MM.1S (cell line): ENCODE data around the gene PCDHGA2.

Experiments used
- DNase-seq: peaks from one replicate; pipeline ENCODE4 v3.0.0-alpha.2; 2015
- H2AFZ ChIP-seq: fragments of 300-600 bp; sonication (generic); 2 replicates; pipeline ENCODE4 v1.6.0; 2016; ENCODE audit warnings: antibody characterized with exemption, low read length
- H3F3A ChIP-seq: fragments of 300-600 bp; sonication (generic); 2 replicates; pipeline ENCODE4 v1.6.1; 2016; ENCODE audit warnings: mild to moderate bottlenecking, antibody characterized with exemption, low read length, moderate library complexity, mixed read lengths; ENCODE audit not compliant: insufficient read depth
- H3K27ac ChIP-seq: fragments of 300-600 bp; sonication (generic); 2 replicates; pipeline ENCODE4 v1.5.1; 2016; ENCODE audit warnings: mild to moderate bottlenecking, low read length
- H3K27me3 ChIP-seq: fragments of 300-600 bp; sonication (generic); replicated peaks from 2 replicates; pipeline ENCODE4 v1.6.0; 2016; ENCODE audit warnings: low read length; ENCODE audit not compliant: insufficient read depth
- H3K36me3 ChIP-seq: fragments of 300-600 bp; sonication (generic); replicated peaks from 2 replicates; pipeline ENCODE4 v1.6.1; 2016; ENCODE audit warnings: mild to moderate bottlenecking, low read length, mixed read lengths; ENCODE audit not compliant: insufficient read depth
- H3K4me1 ChIP-seq: fragments of 300-600 bp; sonication (generic); 2 replicates; pipeline ENCODE4 v1.6.1; 2016; ENCODE audit warnings: low read length, mixed read lengths
- H3K4me2 ChIP-seq: fragments of 300-600 bp; sonication (generic); 2 replicates; pipeline ENCODE4 v1.6.0; 2016; ENCODE audit warnings: low read depth, low read length
- H3K4me3 ChIP-seq: fragments of 300-600 bp; sonication (generic); 2 replicates; pipeline ENCODE4 v1.5.1; 2016; ENCODE audit warnings: low read length, mixed read lengths
- H3K79me2 ChIP-seq: fragments of 300-600 bp; sonication (generic); 2 replicates; pipeline ENCODE4 v1.6.1; 2016; ENCODE audit warnings: mixed run types, low read length, mixed read lengths
- H3K9ac ChIP-seq: fragments of 300-600 bp; sonication (generic); 2 replicates; pipeline ENCODE4 v1.6.1; 2016; ENCODE audit warnings: low read length, mixed read lengths
- H3K9me2 ChIP-seq: fragments of 300-600 bp; sonication (generic); replicated peaks from 2 replicates; pipeline ENCODE4 v1.6.1; 2016; ENCODE audit warnings: mild to moderate bottlenecking, low read length, mixed read lengths; ENCODE audit not compliant: insufficient read depth
- H3K9me3 ChIP-seq: fragments of 300-600 bp; sonication (generic); replicated peaks from 2 replicates; pipeline ENCODE4 v1.6.1; 2016; ENCODE audit warnings: mild to moderate bottlenecking, low read length, mixed read lengths; ENCODE audit not compliant: insufficient read depth
- H4K20me1 ChIP-seq: fragments of 300-600 bp; sonication (generic); 2 replicates; pipeline ENCODE4 v1.6.1; 2016; ENCODE audit warnings: mild to moderate bottlenecking, low read length, moderate library complexity, mixed read lengths; ENCODE audit not compliant: insufficient read depth
- CTCF ChIP-seq: fragments of 300-600 bp; sonication (generic); IDR thresholded peaks from 2 replicates; pipeline ENCODE4 v1.5.1; 2016; ENCODE audit warnings: antibody characterized with exemption, low read length, mixed read lengths
- EZH2 ChIP-seq: fragments of 300-600 bp; sonication (generic); optimal IDR thresholded peaks from 2 replicates; pipeline ENCODE3; 2017; ENCODE audit warnings: low read depth, mild to moderate bottlenecking, antibody characterized with exemption, low read length, mixed read lengths
- EZH2phosphoT487 ChIP-seq: fragments of 300-600 bp; sonication (generic); IDR thresholded peaks from 2 replicates; pipeline ENCODE4 v1.6.1; 2018; ENCODE audit warnings: antibody characterized with exemption, low read length

The PCDHGA2 gene

DNA sequence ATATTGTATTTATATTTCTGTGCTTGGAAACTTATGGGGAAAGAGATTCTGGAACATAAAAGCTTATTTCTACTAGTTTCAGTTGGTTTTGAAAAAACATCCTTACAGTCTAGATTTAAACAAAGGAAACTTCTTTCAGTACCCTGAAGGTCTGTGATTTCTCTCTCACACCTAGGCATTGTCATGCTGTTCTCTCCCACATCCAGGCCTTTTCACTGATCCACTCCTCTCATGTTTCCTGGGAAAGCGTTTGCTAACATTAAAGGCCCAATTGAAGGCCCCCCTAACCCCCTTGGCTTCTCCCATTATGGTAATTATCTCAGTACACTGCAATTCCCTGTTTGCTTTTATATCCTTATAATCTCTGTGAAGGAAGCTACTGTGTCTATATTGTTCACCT, 4.2 kb downstream of the PCDHGA2 start:
- no peaks in the 10 kb centered on the region; the same call in 1 of the 2 replicates for H3K27me3 ChIP-seq
- no peaks in the 10 kb centered on the region for H3K36me3 ChIP-seq
- H3K9me3 ChIP-seq = no peaks in the 10 kb centered on the region
- H3K4me3 ChIP-seq = no peak overlapping the region
- no peaks in the 10 kb centered on the region for H4K20me1 ChIP-seq
- no peak overlapping the region for H3K9ac ChIP-seq
- H3K4me1 ChIP-seq = no peaks in the 10 kb centered on the region
- no peak overlapping the region for H3K4me2 ChIP-seq
- H3K79me2 ChIP-seq = no peaks in the 10 kb centered on the region
- no peak for TF ChIP-seq EZH2phosphoT487
- no peak for TF ChIP-seq CTCF
- no peak for TF ChIP-seq EZH2
- no peak overlapping the region for H3K27ac ChIP-seq
- no peaks in the 10 kb centered on the region for H3K9me2 ChIP-seq
- H3F3A ChIP-seq = no peaks in the 10 kb centered on the region
- H2AFZ ChIP-seq = no peak overlapping the region
- no peak for DNase-seq

- DNase-seq = peak; percentile 38
- Histone ChIP-seq H3F3A (no peaks in the 10 kb centered on the region), H3K4me2 (no peak within 1 kb of the TSS), H3K9me2 (no peaks in the 10 kb centered on the region), H3K9me3 (no peaks in the 10 kb centered on the region), H3K36me3 (no peaks in the 10 kb centered on the region), H2AFZ (no peak within 1 kb of the TSS), H4K20me1 (no peaks in the 10 kb centered on the region), H3K9ac (no peak within 1 kb of the TSS), H3K79me2 (no peaks in the 10 kb centered on the region), H3K27me3 (no peaks in the 10 kb centered on the region; the same call in 1 of the 2 replicates), H3K4me3 (no peak within 1 kb of the TSS), H3K4me1 (no peaks in the 10 kb centered on the region), H3K27ac (no peak within 1 kb of the TSS)
- TF ChIP-seq CTCF (peak; percentile 37), EZH2phosphoT487 (no peak), EZH2 (no peak)
These were observed 4.8 kb downstream of the PCDHGA2 start, which contains the start of gene PCDHGA3 for GRCh38 chr5:141343242-141343952. Gene PCDHGA3, plus strand, starts transcription at chr5:141343829. Its CDS starts 205 bp downstream, at chr5:141344034.

GRCh38 chr5:141343953-141344463, 5.4 kb downstream of the PCDHGA2 start:
- H3F3A ChIP-seq = no peaks in the 10 kb centered on the region
- no peak for TF ChIP-seq EZH2phosphoT487
- no peak for TF ChIP-seq EZH2
- TF ChIP-seq CTCF = no peak
- no peak overlapping the region for H3K4me2 ChIP-seq
- DNase-seq = no peak
- H4K20me1 ChIP-seq = no peaks in the 10 kb centered on the region
- H3K9me3 ChIP-seq = no peaks in the 10 kb centered on the region
- no peaks in the 10 kb centered on the region for H3K36me3 ChIP-seq
- no peaks in the 10 kb centered on the region for H3K9me2 ChIP-seq
- no peaks in the 10 kb centered on the region for H3K4me1 ChIP-seq
- no peak overlapping the region for H2AFZ ChIP-seq
- H3K9ac ChIP-seq = no peak overlapping the region
- H3K79me2 ChIP-seq = no peaks in the 10 kb centered on the region
- H3K4me3 ChIP-seq = no peak overlapping the region
- no peak overlapping the region for H3K27ac ChIP-seq
- no peaks in the 10 kb centered on the region; the same call in 1 of the 2 replicates for H3K27me3 ChIP-seq
